NCI-H1417 (cell line): ENCODE data around the gene TRMT10B.
"Not testable (repeated sequence)": the region's sequence is repeated elsewhere in the genome, so short reads cannot be mapped to it uniquely, and the experiment has no call there.

Experiments
- DNase-seq, 3 experiments: peaks; one replicate each; lab custom pipeline; 2025; lab: John Stamatoyannopoulos, UW

The TRMT10B gene

DNA sequence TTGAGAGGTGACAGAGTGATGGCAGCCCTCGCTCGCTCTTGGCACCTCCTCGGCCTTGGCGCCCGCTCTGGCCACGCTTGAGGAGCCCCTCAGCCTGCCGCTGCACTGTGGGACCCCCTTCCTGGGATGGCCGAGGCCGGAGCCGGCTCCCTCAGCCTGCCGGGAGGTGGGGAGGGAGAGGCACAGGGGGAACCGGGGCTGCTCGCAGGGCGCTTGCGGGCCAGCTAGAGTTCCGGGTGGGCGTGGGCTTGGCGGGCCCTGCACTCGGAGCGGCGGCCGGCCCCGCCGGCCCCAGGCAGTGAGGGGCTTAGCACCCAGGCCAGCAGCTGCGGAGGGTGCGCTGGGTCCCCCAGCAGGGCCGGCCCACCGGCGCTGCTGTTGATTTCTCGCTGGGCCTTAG is 1.9 kb upstream of the TRMT10B start:
- DNase-seq, result not testable (repeated sequence)

DNA sequence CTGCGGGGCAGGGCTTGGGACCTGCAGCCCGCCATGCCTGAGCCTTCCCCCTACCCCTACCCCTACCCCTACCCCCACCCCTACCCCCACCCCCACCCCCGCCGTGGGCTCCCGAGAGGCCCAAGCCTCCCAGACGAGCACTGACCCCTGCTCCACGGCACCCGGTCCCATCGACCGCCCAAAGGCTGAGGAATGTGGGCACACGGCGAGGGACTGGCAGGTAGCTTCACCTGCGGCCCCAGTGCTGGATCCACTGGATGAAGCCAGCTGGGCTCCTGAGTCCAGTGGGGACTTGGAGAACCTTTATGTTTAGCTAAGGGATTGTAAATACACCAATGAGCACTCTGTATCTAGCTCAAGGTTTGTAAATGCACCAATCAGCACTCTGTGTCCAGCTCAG is 1.5 kb upstream of the TRMT10B start:
- DNase-seq, result not testable (repeated sequence)

GRCh38 chr9:37752642-37753488 is 740 bp upstream of the TRMT10B start:
- DNase-seq, result no peak

GRCh38 chr9:37758747-37759146 is 5.1 kb downstream of the TRMT10B start:
- DNase-seq, result no peak

DNA sequence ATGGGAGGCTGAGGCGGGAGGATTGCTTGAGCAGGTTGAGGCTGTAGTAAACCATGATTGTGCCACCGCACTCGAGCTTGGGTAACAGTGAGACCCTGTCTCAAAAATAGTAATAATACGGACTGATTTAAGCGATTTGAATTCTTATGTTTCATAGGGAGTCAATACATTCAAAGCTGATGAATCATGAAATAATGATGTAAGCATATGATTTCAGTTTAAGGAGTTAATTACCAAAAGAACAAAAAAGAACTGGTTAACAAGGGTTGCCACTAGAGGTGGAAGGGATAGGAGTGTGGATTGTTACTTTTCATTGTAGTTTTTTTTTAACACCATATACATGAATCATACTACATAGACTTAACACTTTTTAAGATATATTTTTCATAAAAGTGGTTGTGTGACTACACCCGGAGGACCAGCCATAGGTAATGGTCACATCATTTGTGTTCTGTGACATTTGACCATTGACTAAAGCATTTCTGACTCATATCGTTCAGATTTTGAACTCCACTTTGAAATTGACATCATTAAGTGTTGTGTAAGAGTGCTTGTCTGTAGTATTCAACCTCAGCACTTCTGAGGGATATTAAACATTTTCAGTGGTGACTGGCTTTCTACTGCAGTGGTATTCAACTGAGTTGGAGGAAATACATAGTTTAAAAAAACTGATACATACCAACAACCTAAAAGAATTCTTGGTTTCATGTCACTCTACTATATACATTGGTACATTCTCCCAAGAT is 7.0 kb downstream of the TRMT10B start:
- DNase-seq, result no peak

- no peak for DNase-seq
Measured at GRCh38 chr9:37761511-37761910, 7.9 kb downstream of the TRMT10B start.

DNA sequence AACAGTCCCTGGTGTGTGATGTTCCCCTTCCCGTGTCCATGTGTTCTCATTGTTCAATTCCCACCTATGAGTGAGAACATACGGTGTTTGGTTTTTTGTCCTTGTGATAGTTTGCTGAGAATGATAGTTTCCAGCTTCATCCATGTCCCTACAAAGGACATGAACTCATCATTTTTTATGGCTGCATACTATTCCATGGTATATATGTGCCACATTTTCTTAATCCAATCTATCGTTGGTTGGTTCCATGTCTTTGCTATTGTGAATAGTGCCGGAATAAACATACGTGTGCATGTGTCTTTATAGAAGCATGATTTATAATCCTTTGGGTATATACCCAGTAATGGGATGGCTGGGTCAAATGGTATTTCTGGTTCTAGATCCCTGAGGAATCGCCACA is 11.7 kb downstream of the TRMT10B start:
- DNase-seq, result not testable (repeated sequence)

- DNase-seq, result no peak
Measured at GRCh38 chr9:37769306-37769705, 15.7 kb downstream of the TRMT10B start.

DNA sequence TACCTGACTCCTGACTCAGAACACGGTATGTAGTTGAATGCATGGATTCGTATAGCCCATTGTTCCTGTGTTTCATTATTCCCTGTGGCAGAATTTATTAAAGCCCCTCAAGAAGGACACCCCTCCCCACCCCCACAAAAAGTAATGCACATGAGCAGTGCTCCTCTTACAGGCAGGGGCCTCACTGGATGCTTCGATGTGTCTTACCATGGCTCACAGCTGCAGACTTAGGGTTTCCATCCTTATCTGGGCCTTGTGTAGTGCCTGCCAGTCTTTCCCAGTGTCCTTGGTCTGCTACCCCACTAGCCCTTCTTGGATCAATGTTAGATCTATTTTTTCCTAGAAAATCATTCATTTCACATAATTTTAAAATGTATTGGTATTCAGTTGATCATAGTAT is 16.4 kb downstream of the TRMT10B start:
- no peak for DNase-seq

DNA sequence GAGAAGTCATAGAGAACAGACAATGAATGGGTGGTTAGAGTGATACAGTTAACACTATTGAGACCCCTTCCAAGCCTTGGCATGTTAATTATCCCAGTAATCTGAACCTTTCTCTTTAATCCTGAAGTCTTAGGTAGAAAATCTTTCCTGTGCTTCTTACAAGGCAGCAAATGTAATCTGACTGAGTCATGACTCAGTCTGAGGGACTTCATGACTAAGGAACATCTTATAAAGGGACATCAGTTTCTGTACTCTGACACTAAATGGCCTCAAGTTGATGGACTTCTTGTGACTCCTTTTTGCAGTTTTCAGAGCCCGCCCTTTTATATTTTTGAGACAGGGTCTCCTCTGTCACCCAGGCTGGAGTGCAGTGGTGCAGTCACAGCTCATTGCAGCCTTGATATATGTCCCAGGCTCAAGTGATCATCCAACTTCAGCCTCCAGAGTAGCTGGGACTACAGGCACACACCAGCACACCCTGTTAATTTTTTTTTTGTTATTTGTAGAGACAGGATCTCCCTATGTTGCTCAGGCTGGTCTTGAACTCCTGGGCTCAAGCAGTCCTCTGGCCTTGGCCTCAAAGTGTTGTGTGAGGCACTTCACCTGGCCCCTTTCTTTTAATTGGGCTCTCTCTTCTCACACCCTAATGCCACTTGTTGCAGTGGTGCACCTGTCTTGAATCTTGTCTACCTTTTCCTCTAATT is 21.8 kb downstream of the TRMT10B start:
- no peak for DNase-seq

GRCh38 chr9:37776328-37776727 is 22.7 kb downstream of the TRMT10B start:
- DNase-seq, result no peak

GRCh38 chr9:37778534-37778933 is 24.9 kb downstream of the TRMT10B start:
- no peak for DNase-seq

DNA sequence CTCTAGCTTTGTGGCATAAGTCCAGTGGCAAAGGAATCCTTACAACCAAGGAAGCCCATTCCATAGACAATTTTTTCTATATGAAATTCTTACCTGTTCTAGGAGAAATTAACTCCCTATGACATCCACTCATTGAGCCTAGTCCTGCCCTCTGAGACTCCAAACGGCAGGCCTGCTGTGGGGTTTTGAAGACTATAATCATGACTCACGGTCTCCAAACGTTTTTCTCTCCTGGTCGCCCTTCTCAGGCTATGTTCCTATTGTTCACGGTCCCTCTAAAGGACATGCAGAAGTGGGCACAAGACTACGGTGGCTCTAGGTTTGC is 30.6 kb downstream of the TRMT10B start:
- no peak for DNase-seq

DNA sequence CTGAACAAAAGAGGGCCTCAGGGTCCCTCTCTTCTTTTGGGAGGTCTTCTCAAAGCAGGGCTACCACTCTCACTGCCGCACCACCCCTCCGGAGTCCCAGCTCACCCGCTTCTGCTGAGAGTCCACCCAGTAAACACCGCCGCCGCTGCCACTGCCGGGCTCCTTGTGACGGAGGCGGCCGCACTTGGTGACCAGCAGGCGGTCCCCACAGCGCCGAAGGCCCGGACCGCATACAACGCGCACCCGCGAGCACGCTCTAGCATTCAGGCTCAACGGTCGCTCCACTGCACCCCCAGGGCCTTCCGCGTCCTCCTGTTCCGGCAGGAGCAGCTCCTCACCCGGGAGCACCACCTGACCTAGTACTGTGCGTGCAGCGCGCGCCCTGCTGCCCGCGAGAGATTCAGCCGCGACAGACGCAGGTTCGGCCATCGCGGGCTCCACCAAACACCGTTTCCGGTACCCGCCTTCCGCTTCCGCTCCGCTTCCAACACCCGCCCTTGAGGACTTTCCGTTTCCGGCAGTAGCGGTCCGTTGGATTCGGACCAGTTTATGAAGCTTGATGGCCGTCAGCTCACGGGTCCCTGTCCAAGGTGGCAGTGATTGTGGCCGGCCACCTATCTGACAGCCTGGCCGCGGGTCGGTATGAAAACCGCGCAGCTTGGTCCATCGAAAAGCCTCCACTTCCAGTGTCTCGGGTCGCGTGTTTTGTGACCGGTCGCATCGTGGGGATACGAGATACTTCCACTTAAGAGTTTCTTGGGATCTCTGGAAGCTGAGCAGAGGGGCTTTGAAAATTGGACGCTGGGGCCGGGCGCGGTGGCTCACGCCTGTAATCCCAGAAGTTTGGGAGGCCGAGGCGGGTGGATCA is 31.2 kb downstream of the TRMT10B start, which contains the start of gene EXOSC3:
Gene EXOSC3, minus strand, starts transcription at position 449 of the 868 bp plus-strand sequence. Its CDS starts 20 bp downstream, at position 429.
- peak; percentile 78 to 91 (median 81) for DNase-seq

- DNase-seq, result no peak
Measured at GRCh38 chr9:37787059-37787458, 33.5 kb downstream of the TRMT10B start.

DNA sequence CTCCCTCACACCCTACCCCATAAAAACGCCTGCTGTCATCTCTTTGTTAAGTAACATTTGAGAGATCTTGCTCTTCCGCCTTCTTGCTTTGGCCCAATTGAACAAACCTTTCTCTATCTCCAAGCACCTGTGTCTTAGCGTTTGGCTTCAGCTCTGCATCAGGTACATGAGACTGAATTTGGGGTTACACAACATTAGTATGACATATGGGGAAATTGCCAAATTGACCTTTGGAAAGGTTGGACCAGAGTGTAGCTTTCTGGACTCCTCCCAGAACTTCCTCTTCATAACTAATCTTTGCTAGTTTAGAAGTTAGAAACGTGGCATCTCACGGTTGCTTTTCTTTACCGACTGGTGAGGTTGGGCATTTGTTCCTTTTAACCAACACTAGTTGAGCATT is 34.7 kb downstream of the TRMT10B start:
- no peak for DNase-seq

DNA sequence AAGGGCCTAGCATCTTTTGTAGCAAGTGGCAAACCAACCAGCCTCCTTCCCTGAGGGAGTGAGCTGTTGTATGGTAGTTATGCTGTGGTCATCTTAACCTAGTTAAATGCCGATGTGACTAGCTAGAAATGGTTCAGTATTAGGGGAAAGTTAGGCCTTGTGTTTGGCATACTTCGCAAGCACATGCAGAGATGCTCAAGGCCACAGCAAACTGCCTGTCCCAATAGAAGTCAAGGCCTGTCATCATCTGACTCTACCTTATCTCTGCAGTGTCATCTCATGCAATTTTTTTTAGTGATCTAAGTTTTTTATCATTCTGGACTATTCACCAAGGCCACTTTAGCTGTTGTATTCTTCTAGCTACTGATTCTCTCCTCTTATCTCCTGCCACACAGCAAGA is 36.5 kb downstream of the TRMT10B start:
- DNase-seq, result no peak

DNA sequence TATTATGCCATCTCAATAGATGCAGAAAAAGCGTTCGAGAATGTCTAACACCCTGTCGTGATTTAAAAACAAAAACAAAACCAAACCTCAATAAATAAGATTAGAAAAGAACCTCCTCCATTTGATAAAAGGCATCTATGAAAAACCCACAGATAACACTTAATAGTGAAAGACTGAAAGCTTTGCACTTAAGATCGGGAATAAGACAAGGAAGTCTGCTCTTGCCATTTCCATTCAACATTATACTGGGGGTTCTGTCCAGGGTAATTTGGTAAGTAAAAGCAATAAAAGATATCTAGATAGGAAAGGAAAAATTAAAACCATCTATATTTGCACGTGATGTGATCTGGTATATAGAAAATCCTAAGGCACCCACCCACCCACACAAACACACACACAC is 38.5 kb downstream of the TRMT10B start:
- DNase-seq, result no peak

GRCh38 chr9:37796232-37796631 is 42.6 kb downstream of the TRMT10B start:
- no peak for DNase-seq

- no peak for DNase-seq
Measured at GRCh38 chr9:37798677-37799076, 45.1 kb downstream of the TRMT10B start.

DNA sequence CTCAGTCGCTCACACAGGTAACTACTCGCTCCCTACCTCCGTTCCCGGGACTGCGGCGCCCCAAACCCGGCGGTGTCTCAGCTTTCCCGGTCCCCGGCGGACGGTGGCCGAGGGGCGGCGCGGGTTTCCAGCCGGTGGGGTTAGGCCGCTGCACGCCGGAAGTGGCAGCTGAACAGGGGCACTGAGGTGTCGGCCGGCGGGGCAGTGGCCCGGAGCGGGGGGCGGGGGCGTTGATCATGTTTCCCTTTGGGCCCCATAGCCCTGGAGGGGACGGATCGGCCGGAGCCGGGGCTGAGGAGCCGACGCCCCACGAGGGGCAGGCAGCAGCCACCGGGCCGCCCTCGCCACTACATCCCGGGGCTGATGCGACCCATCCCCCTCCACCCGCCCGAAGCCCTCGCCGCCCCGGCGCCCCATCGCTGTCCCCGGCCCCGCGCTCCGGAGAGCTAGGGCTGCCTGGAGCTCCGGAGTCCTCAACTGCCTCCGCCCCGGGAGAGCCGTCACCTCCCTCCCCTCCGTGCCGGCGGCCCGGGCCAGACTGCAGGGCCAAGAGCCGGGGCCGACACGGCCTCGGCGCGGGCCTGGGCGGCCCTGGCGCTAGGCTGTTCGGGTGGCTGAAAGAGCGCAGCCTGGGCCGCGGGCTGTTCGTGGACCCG is 47.2 kb downstream of the TRMT10B start, which contains the start of gene DCAF10:
Gene DCAF10, plus strand, starts transcription at position 167 of the 656 bp plus-strand sequence. Its CDS starts 70 bp downstream, at position 237.
- peak; percentile 65 to 82 (median 75) for DNase-seq
